Type B pancreatic cell (in vitro differentiated cells): Measurements from ENCODE around the gene PRDM16. TPM values are rescaled to one million over a fixed set of nuclear protein-coding genes. Genes with fewer than 3 reads are reported as not detected.

Source experiments
- DNase-seq: peaks from one replicate; pipeline ENCODE4 v3.0.0; 2021; ENCODE audit warnings: mixed read lengths; ENCODE audit not compliant: unreplicated experiment; ENCODE audit errors: extremely low spot score
- H3K27ac Mint-ChIP-seq: 2 replicates; pipeline ENCODE4 v1.8.0; 2021; ENCODE audit warnings: mild to moderate bottlenecking, mixed read lengths
- H3K27me3 Mint-ChIP-seq: 2 replicates; pipeline ENCODE4 v1.8.0; 2021; ENCODE audit warnings: mixed read lengths
- H3K36me3 Mint-ChIP-seq: 2 replicates; pipeline ENCODE4 v1.8.0; 2021; ENCODE audit warnings: mixed read lengths
- H3K4me1 Mint-ChIP-seq: one replicate; pipeline ENCODE4 v1.8.0; 2021; ENCODE audit warnings: mixed read lengths; ENCODE audit not compliant: unreplicated experiment
- H3K4me3 Mint-ChIP-seq: 2 replicates; pipeline ENCODE4 v1.8.0; 2021; ENCODE audit warnings: mild to moderate bottlenecking, mixed read lengths
- H3K9me3 Mint-ChIP-seq: 2 replicates; pipeline ENCODE4 v1.8.0; 2021; ENCODE audit warnings: mixed read lengths
- total RNA-seq: library from RNA; stranded (reverse); gene quantifications from 2 replicates; pipeline ENCODE4 v1.2.1, GENCODE V29; 2021; ENCODE audit warnings: low replicate concordance
- TF ChIP-seq, protein P1 (sequence below): fragments of 200-600 bp; sonication (generic); conservative IDR thresholded peaks from 2 replicates; pipeline ENCODE4 v1.5.0; 2021; ENCODE audit warnings: antibody characterized with exemption, mild to moderate bottlenecking

Gene PRDM16
- total RNA-seq, 1 donor from 2014 or later: 23.6 TPM

GRCh38 chr1:3062616-3063378 lies 6.2 kb upstream of the PRDM16 start:
- Mint-ChIP-seq H3K27ac (no peak overlapping the region), H3K4me3 (peak overlapping the region; percentile 34), H3K9me3 (peaks cover 4% of the 10 kb centered on the region), H3K4me1 (peaks cover 4% of the 10 kb centered on the region), H3K36me3 (peaks cover 4% of the 10 kb centered on the region), H3K27me3 (peaks cover 75% of the 10 kb centered on the region)
- TF ChIP-seq, protein P1, sequence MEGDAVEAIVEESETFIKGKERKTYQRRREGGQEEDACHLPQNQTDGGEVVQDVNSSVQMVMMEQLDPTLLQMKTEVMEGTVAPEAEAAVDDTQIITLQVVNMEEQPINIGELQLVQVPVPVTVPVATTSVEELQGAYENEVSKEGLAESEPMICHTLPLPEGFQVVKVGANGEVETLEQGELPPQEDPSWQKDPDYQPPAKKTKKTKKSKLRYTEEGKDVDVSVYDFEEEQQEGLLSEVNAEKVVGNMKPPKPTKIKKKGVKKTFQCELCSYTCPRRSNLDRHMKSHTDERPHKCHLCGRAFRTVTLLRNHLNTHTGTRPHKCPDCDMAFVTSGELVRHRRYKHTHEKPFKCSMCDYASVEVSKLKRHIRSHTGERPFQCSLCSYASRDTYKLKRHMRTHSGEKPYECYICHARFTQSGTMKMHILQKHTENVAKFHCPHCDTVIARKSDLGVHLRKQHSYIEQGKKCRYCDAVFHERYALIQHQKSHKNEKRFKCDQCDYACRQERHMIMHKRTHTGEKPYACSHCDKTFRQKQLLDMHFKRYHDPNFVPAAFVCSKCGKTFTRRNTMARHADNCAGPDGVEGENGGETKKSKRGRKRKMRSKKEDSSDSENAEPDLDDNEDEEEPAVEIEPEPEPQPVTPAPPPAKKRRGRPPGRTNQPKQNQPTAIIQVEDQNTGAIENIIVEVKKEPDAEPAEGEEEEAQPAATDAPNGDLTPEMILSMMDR: no peak
- DNase-seq: peak; percentile 65

GRCh38 chr1:3063379-3064295 lies 5.4 kb upstream of the PRDM16 start:
- H3K27me3 Mint-ChIP-seq: peaks cover 67% of the 10 kb centered on the region
- peaks cover 4% of the 10 kb centered on the region for H3K4me1 Mint-ChIP-seq
- DNase-seq: peak; percentile 69
- peaks cover 4% of the 10 kb centered on the region for H3K36me3 Mint-ChIP-seq
- TF ChIP-seq, protein P1: no peak
- H3K4me3 Mint-ChIP-seq: no peak overlapping the region
- H3K27ac Mint-ChIP-seq: no peak overlapping the region
- H3K9me3 Mint-ChIP-seq: peaks cover 4% of the 10 kb centered on the region

GRCh38 chr1:3064296-3064850 lies 4.6 kb upstream of the PRDM16 start:
- no peak overlapping the region for H3K4me3 Mint-ChIP-seq
- H3K4me1 Mint-ChIP-seq: peaks cover 4% of the 10 kb centered on the region
- peaks cover 64% of the 10 kb centered on the region for H3K27me3 Mint-ChIP-seq
- no peaks in the 10 kb centered on the region for H3K36me3 Mint-ChIP-seq
- TF ChIP-seq, protein P1: no peak
- peak; percentile 44 for DNase-seq
- H3K27ac Mint-ChIP-seq: no peak overlapping the region
- no peaks in the 10 kb centered on the region for H3K9me3 Mint-ChIP-seq

DNA sequence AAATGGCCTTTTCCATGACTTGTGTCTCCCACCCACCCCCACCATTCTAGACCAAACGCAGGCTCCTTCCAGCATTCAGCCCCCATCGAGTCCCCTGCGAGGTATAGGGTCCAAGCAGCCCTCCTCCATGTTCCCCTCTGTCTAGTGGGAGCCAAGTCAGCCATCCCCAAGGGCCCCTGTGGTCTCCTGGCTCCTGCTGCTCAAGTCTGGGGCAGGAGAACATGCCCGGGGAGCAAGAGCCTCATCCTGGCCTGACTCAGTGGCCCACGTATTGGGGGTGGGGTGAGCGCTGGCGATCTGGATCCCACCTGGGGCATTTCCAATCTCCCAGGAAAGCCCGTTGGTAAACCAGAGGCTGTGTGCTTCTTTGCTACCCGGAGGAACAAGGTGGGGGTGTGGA lies 4.1 kb upstream of the PRDM16 start:
- no peak overlapping the region for H3K27ac Mint-ChIP-seq
- peak overlapping the region; percentile 59 for H3K4me3 Mint-ChIP-seq
- peak; percentile 50 for DNase-seq
- no peaks in the 10 kb centered on the region for H3K36me3 Mint-ChIP-seq
- H3K4me1 Mint-ChIP-seq: peaks cover 4% of the 10 kb centered on the region
- TF ChIP-seq, protein P1: no peak
- no peaks in the 10 kb centered on the region for H3K9me3 Mint-ChIP-seq
- H3K27me3 Mint-ChIP-seq: peaks cover 62% of the 10 kb centered on the region

- Mint-ChIP-seq H3K36me3 (no peaks in the 10 kb centered on the region), H3K27ac (no peak overlapping the region), H3K27me3 (peaks cover 60% of the 10 kb centered on the region), H3K4me1 (peaks cover 4% of the 10 kb centered on the region), H3K4me3 (peak overlapping the region; percentile 59), H3K9me3 (no peaks in the 10 kb centered on the region)
- TF ChIP-seq, protein P1: no peak
- DNase-seq: peak; percentile 58
Measured at GRCh38 chr1:3065396-3065795, 3.6 kb upstream of the PRDM16 start.
